Stimulated activated CD8-positive, alpha-beta memory T cell treated with anti-CD3 and anti-CD28 coated beads, Interleukin-4, amount 100 ng/mL, for 48 hours (primary cell): ENCODE results near the gene SNAI3.

Experiments
- DNase-seq: peaks from one replicate; pipeline ENCODE4 v3.0.0-alpha.2; 2020

The SNAI3 gene

GRCh38 chr16:88665148-88665547 is 21.2 kb downstream of the SNAI3 start:
- no peak for DNase-seq

GRCh38 chr16:88662843-88663606 is 23.3 kb downstream of the SNAI3 start, which contains the start of gene MVD:
MVD (minus strand) TSS chr16:88663091; CDS start chr16:88663080, 11 bp downstream.
- peak; percentile 96 for DNase-seq

GRCh38 chr16:88662222-88662842 is 24.0 kb downstream of the SNAI3 start:
- no peak for DNase-seq

- no peak for DNase-seq
Observed at GRCh38 chr16:88661468-88661867, 24.8 kb downstream of the SNAI3 start.

- no peak for DNase-seq
Observed at GRCh38 chr16:88659160-88659559, 27.1 kb downstream of the SNAI3 start.

- DNase-seq, result no peak
Observed at GRCh38 chr16:88658714-88659113, 27.6 kb downstream of the SNAI3 start.

GRCh38 chr16:88657371-88657770 is 28.9 kb downstream of the SNAI3 start:
- no peak for DNase-seq

GRCh38 chr16:88656291-88656980 is 29.9 kb downstream of the SNAI3 start:
- no peak for DNase-seq

GRCh38 chr16:88655733-88656281 is 30.5 kb downstream of the SNAI3 start:
- no peak for DNase-seq

- no peak for DNase-seq
Observed at GRCh38 chr16:88655053-88655732, 31.1 kb downstream of the SNAI3 start.

GRCh38 chr16:88654363-88655052 is 31.8 kb downstream of the SNAI3 start:
- DNase-seq, result no peak

- peak; percentile 27 for DNase-seq
Observed at GRCh38 chr16:88653596-88654362, 32.5 kb downstream of the SNAI3 start.

- no peak for DNase-seq
Observed at GRCh38 chr16:88653101-88653500, 33.2 kb downstream of the SNAI3 start.

- no peak for DNase-seq
Observed at GRCh38 chr16:88652762-88653063, 33.6 kb downstream of the SNAI3 start.

- no peak for DNase-seq
Observed at GRCh38 chr16:88651989-88652761, 34.1 kb downstream of the SNAI3 start.

GRCh38 chr16:88651276-88651988 is 34.9 kb downstream of the SNAI3 start:
- DNase-seq, result peak; percentile 88

GRCh38 chr16:88650749-88651275 is 35.5 kb downstream of the SNAI3 start, which contains the start of gene CYBA:
CYBA (minus strand) TSS chr16:88651053; CDS start chr16:88651013, 40 bp downstream.
- DNase-seq, result peak; percentile 90

GRCh38 chr16:88649924-88650748 is 36.2 kb downstream of the SNAI3 start:
- peak; percentile 62 for DNase-seq
